PFSK-1 (cell line): Measurements from ENCODE around the gene APEX1.

Experiments used
- FOXP2 ChIP-seq: optimal IDR thresholded peaks from 2 replicates; pipeline ENCODE3; 2011; ENCODE audit warnings: borderline replicate concordance, control low read depth, inconsistent platforms; ENCODE audit not compliant: insufficient read depth; ENCODE audit errors: extremely low read length, extremely low read depth
- POLR2AphosphoS5 ChIP-seq: IDR thresholded peaks from 2 replicates; pipeline ENCODE4 v1.6.1; 2012; ENCODE audit warnings: low read depth, mild to moderate bottlenecking, control low read depth, low read length, moderate library complexity
- REST ChIP-seq, 2 experiments: IDR thresholded peaks; 2 replicates each; pipeline versions ENCODE4 v1.6.1 to v1.8.0; 2011 to 2012; ENCODE audit warnings: low read depth in 2 of 2, low read length in 2 of 2, control low read depth in 1 of 2, inconsistent platforms in 1 of 2, mild to moderate bottlenecking in 1 of 2, moderate library complexity in 1 of 2; ENCODE audit not compliant: insufficient read depth in 1 of 2
- SIN3A ChIP-seq: IDR thresholded peaks from 2 replicates; pipeline ENCODE4 v1.6.1; 2012; ENCODE audit warnings: mild to moderate bottlenecking, low read length, moderate library complexity, borderline replicate concordance; ENCODE audit not compliant: insufficient read depth
- TAF1 ChIP-seq: IDR thresholded peaks from 2 replicates; pipeline ENCODE4 v1.6.1; 2012; ENCODE audit warnings: low read length, control low read depth, borderline replicate concordance; ENCODE audit not compliant: insufficient read depth

APEX1 gene

GRCh38 chr14:20446889-20447288, 8.1 kb upstream of the APEX1 start:
- no peak for TF ChIP-seq REST (IDR thresholded peaks at IDR 0.05; ENCODE audit: insufficient read depth in 1 of 2, low read depth in 2 of 2, low read length in 2 of 2)
- no peak for TF ChIP-seq TAF1
- no peak for TF ChIP-seq POLR2AphosphoS5
- TF ChIP-seq FOXP2: no peak
- TF ChIP-seq SIN3A: no peak

GRCh38 chr14:20455355-20456300, 602 bp downstream of the APEX1 start:
- TF ChIP-seq FOXP2: no peak
- no peak for TF ChIP-seq SIN3A
- TF ChIP-seq TAF1: no peak
- TF ChIP-seq REST (IDR thresholded peaks at IDR 0.05; ENCODE audit: insufficient read depth in 1 of 2, low read depth in 2 of 2, low read length in 2 of 2): no peak
- TF ChIP-seq POLR2AphosphoS5: no peak

GRCh38 chr14:20456971-20457370, 1.9 kb downstream of the APEX1 start:
- no peak for TF ChIP-seq SIN3A
- no peak for TF ChIP-seq REST (IDR thresholded peaks at IDR 0.05; ENCODE audit: insufficient read depth in 1 of 2, low read depth in 2 of 2, low read length in 2 of 2)
- no peak for TF ChIP-seq FOXP2
- TF ChIP-seq TAF1: no peak
- no peak for TF ChIP-seq POLR2AphosphoS5

GRCh38 chr14:20458031-20458789, 3.2 kb downstream of the APEX1 start:
- TF ChIP-seq REST (IDR thresholded peaks at IDR 0.05; ENCODE audit: insufficient read depth in 1 of 2, low read depth in 2 of 2, low read length in 2 of 2) (no peak), SIN3A (no peak), POLR2AphosphoS5 (no peak), TAF1 (no peak), FOXP2 (no peak)
